Measurements from ENCODE around the gene JARID2. TPM values are rescaled to one million over a fixed set of nuclear protein-coding genes. Genes with fewer than 3 reads are reported as not detected.
A peak's percentile ranks its signal among the peaks of the same experiment; 100 is the strongest.

JARID2 gene
- total and polyA plus RNA-seq, 3 experiments from 2014 or later = 12.0 to 25.5 (median 25.0) TPM

GRCh38 chr6:15378272-15378671, 132.4 kb downstream of the JARID2 start:
- H3K27me3 Mint-ChIP-seq = no peaks in the 10 kb centered on the region
- peaks cover 39 to 68% (median 52%) of the 10 kb centered on the region in 3 donors for H3K4me1 Mint-ChIP-seq
- Histone ChIP-seq H3K27ac (ENCODE audit: low read depth, low read length) (no peak overlapping the region), H3K36me3 (ENCODE audit: insufficient read depth, low read length) (no peaks in the 10 kb centered on the region), H3K4me3 (ENCODE audit: low read length) (no peak overlapping the region), H3K9me3 (ENCODE audit: low read length) (no peaks in the 10 kb centered on the region), H3K27me3 (ENCODE audit: insufficient read depth, low read length, poor library complexity, severe bottlenecking) (no peaks in the 10 kb centered on the region), H3K4me1 (ENCODE audit: insufficient read depth, low read length) (peaks cover 13% of the 10 kb centered on the region)
- H3K9me3 Mint-ChIP-seq = peaks cover 0 to 2% (median 0%) of the 10 kb centered on the region in 5 donors
- H3K4me3 Mint-ChIP-seq = no peak overlapping the region
- CTCF ChIA-PET = interaction anchor here (1.0 kb wide), 1 partner anchor 12 kb away, joined by 3 read pairs; no protein-coding TSS in a partner anchor
- POLR2A ChIA-PET = no interaction called here
- DNase-seq = no peak
- H3K27ac Mint-ChIP-seq = peak overlapping the region in 2 of 8 donors; percentile 17 to 40
- H3K36me3 Mint-ChIP-seq = peaks cover 5 to 27% (median 17%) of the 10 kb centered on the region in 3 donors

GRCh38 chr6:15378866-15379265, 133.0 kb downstream of the JARID2 start:
- H3K4me1 Mint-ChIP-seq = peaks cover 41 to 71% (median 56%) of the 10 kb centered on the region in 3 donors
- POLR2A ChIA-PET = interaction anchor here (0.7 kb wide), 1 partner anchor 1058 kb away, joined by 3 read pairs; no protein-coding TSS in a partner anchor
- CTCF ChIA-PET = interaction anchor here (1.0 kb wide), 1 partner anchor 11 kb away, joined by 3 read pairs; no protein-coding TSS in a partner anchor
- Histone ChIP-seq H3K27me3 (ENCODE audit: insufficient read depth, low read length, poor library complexity, severe bottlenecking) (no peaks in the 10 kb centered on the region), H3K9me3 (ENCODE audit: low read length) (no peaks in the 10 kb centered on the region), H3K36me3 (ENCODE audit: insufficient read depth, low read length) (no peaks in the 10 kb centered on the region), H3K4me1 (ENCODE audit: insufficient read depth, low read length) (peaks cover 8% of the 10 kb centered on the region), H3K4me3 (ENCODE audit: low read length) (no peak overlapping the region), H3K27ac (ENCODE audit: low read depth, low read length) (no peak overlapping the region)
- peak overlapping the region in 1 of 8 donors; percentile 23 for H3K27ac Mint-ChIP-seq
- no peak for DNase-seq
- peaks cover 0 to 2% (median 0%) of the 10 kb centered on the region in 5 donors for H3K9me3 Mint-ChIP-seq
- H3K36me3 Mint-ChIP-seq = peaks cover 5 to 27% (median 18%) of the 10 kb centered on the region in 3 donors
- H3K4me3 Mint-ChIP-seq = no peak overlapping the region
- H3K27me3 Mint-ChIP-seq = no peaks in the 10 kb centered on the region

GRCh38 chr6:15380351-15380750, 134.5 kb downstream of the JARID2 start:
- no peaks in the 10 kb centered on the region for H3K27me3 Mint-ChIP-seq
- no peak for DNase-seq
- no peaks in the 10 kb centered on the region for H3K36me3 ChIP-seq (ENCODE audit: insufficient read depth, low read length)
- H3K9me3 Mint-ChIP-seq = peaks cover 0 to 2% (median 0%) of the 10 kb centered on the region in 5 donors
- peaks cover 48 to 80% (median 69%) of the 10 kb centered on the region in 3 donors for H3K4me1 Mint-ChIP-seq
- no peak overlapping the region for H3K4me3 Mint-ChIP-seq
- no peak overlapping the region for H3K27ac ChIP-seq (ENCODE audit: low read depth, low read length)
- no peaks in the 10 kb centered on the region for H3K9me3 ChIP-seq (ENCODE audit: low read length)
- H3K27ac Mint-ChIP-seq = no peak overlapping the region
- H3K4me1 ChIP-seq (ENCODE audit: insufficient read depth, low read length) = peaks cover 10% of the 10 kb centered on the region
- H3K36me3 Mint-ChIP-seq = peaks cover 5 to 24% (median 17%) of the 10 kb centered on the region in 3 donors
- H3K27me3 ChIP-seq (ENCODE audit: insufficient read depth, low read length, poor library complexity, severe bottlenecking) = no peaks in the 10 kb centered on the region
- no peak overlapping the region for H3K4me3 ChIP-seq (ENCODE audit: low read length)
- POLR2A ChIA-PET = no interaction called here
- CTCF ChIA-PET = no interaction called here

- Histone ChIP-seq H3K27me3 (ENCODE audit: insufficient read depth, low read length, poor library complexity, severe bottlenecking) (no peaks in the 10 kb centered on the region), H3K9me3 (ENCODE audit: low read length) (no peaks in the 10 kb centered on the region), H3K27ac (ENCODE audit: low read depth, low read length) (no peak overlapping the region), H3K4me1 (ENCODE audit: insufficient read depth, low read length) (peaks cover 18% of the 10 kb centered on the region), H3K4me3 (ENCODE audit: low read length) (no peak overlapping the region), H3K36me3 (ENCODE audit: insufficient read depth, low read length) (no peaks in the 10 kb centered on the region)
- no peak for DNase-seq
- ChIA-PET CTCF (no interaction called here), POLR2A (no interaction called here)
- H3K27me3 Mint-ChIP-seq = no peaks in the 10 kb centered on the region
- peak overlapping the region in 1 of 7 donors; percentile 15 for H3K4me3 Mint-ChIP-seq
- peak overlapping the region in 2 of 8 donors; percentile 61 to 70 for H3K27ac Mint-ChIP-seq
- no peaks in the 10 kb centered on the region for H3K9me3 Mint-ChIP-seq
- H3K36me3 Mint-ChIP-seq = peaks cover 2 to 14% (median 8%) of the 10 kb centered on the region in 3 donors
- H3K4me1 Mint-ChIP-seq = peaks cover 52 to 85% (median 80%) of the 10 kb centered on the region in 3 donors
These were observed 136.2 kb downstream of the JARID2 start for GRCh38 chr6:15382089-15382488.

- H3K4me1 ChIP-seq (ENCODE audit: insufficient read depth, low read length) = peaks cover 24% of the 10 kb centered on the region
- POLR2A ChIA-PET = no interaction called here
- DNase-seq = no peak
These were observed 136.8 kb downstream of the JARID2 start for GRCh38 chr6:15382712-15383111.

GRCh38 chr6:15384901-15385300, 139.0 kb downstream of the JARID2 start:
- H3K4me3 ChIP-seq (ENCODE audit: low read length) = no peak overlapping the region
- Mint-ChIP-seq H3K9me3 (no peaks in the 10 kb centered on the region), H3K36me3 (peaks cover 0 to 5% (median 5%) of the 10 kb centered on the region in 3 donors), H3K4me3 (no peak overlapping the region), H3K4me1 (peaks cover 55 to 91% (median 87%) of the 10 kb centered on the region in 3 donors), H3K27me3 (no peaks in the 10 kb centered on the region), H3K27ac (peak overlapping the region in 3 of 8 donors; percentile 23 to 85 (median 35))
- CTCF ChIA-PET = interaction anchor here (1.2 kb wide), 1 partner anchor 10 kb away, joined by 3 read pairs; no protein-coding TSS in a partner anchor
- H3K27ac ChIP-seq (ENCODE audit: low read depth, low read length) = no peak overlapping the region
- H3K4me1 ChIP-seq (ENCODE audit: insufficient read depth, low read length) = peaks cover 38% of the 10 kb centered on the region
- no peaks in the 10 kb centered on the region for H3K9me3 ChIP-seq (ENCODE audit: low read length)
- H3K27me3 ChIP-seq (ENCODE audit: insufficient read depth, low read length, poor library complexity, severe bottlenecking) = no peaks in the 10 kb centered on the region
- no peak for DNase-seq
- H3K36me3 ChIP-seq (ENCODE audit: insufficient read depth, low read length) = no peaks in the 10 kb centered on the region
- POLR2A ChIA-PET = no interaction called here

More at GRCh38 chr6:15382712-15383111, 136.8 kb downstream of the JARID2 start:
- peak overlapping the region in 1 of 8 donors; percentile 36 for H3K27ac Mint-ChIP-seq
- H3K9me3 Mint-ChIP-seq = no peaks in the 10 kb centered on the region
- no peaks in the 10 kb centered on the region for H3K27me3 Mint-ChIP-seq
- Histone ChIP-seq H3K9me3 (ENCODE audit: low read length) (no peaks in the 10 kb centered on the region), H3K27me3 (ENCODE audit: insufficient read depth, low read length, poor library complexity, severe bottlenecking) (no peaks in the 10 kb centered on the region), H3K4me3 (ENCODE audit: low read length) (no peak overlapping the region), H3K27ac (ENCODE audit: low read depth, low read length) (no peak overlapping the region), H3K36me3 (ENCODE audit: insufficient read depth, low read length) (no peaks in the 10 kb centered on the region)
- CTCF ChIA-PET = no interaction called here
- peaks cover 57 to 89% (median 84%) of the 10 kb centered on the region in 3 donors for H3K4me1 Mint-ChIP-seq
- H3K4me3 Mint-ChIP-seq = no peak overlapping the region
- peaks cover 0 to 11% (median 5%) of the 10 kb centered on the region in 3 donors for H3K36me3 Mint-ChIP-seq

GRCh38 chr6:15385521-15385920, 139.7 kb downstream of the JARID2 start:
- no peak overlapping the region for H3K4me3 ChIP-seq (ENCODE audit: low read length)
- no peaks in the 10 kb centered on the region for H3K36me3 ChIP-seq (ENCODE audit: insufficient read depth, low read length)
- H3K27me3 Mint-ChIP-seq = no peaks in the 10 kb centered on the region
- peaks cover 0 to 5% (median 2%) of the 10 kb centered on the region in 3 donors for H3K36me3 Mint-ChIP-seq
- H3K27ac ChIP-seq (ENCODE audit: low read depth, low read length) = no peak overlapping the region
- no peak for DNase-seq
- H3K27me3 ChIP-seq (ENCODE audit: insufficient read depth, low read length, poor library complexity, severe bottlenecking) = no peaks in the 10 kb centered on the region
- no peak overlapping the region for H3K4me3 Mint-ChIP-seq
- H3K9me3 Mint-ChIP-seq = no peaks in the 10 kb centered on the region
- H3K9me3 ChIP-seq (ENCODE audit: low read length) = no peaks in the 10 kb centered on the region
- POLR2A ChIA-PET = no interaction called here
- peaks cover 57 to 92% (median 89%) of the 10 kb centered on the region in 3 donors for H3K4me1 Mint-ChIP-seq
- peaks cover 42% of the 10 kb centered on the region for H3K4me1 ChIP-seq (ENCODE audit: insufficient read depth, low read length)
- H3K27ac Mint-ChIP-seq = no peak overlapping the region
- CTCF ChIA-PET = interaction anchor here (1.2 kb wide), 1 partner anchor 11 kb away, joined by 3 read pairs; no protein-coding TSS in a partner anchor

GRCh38 chr6:15386110-15386755, 140.4 kb downstream of the JARID2 start:
- POLR2A ChIA-PET = no interaction called here
- Histone ChIP-seq H3K9me3 (ENCODE audit: low read length) (no peaks in the 10 kb centered on the region), H3K4me3 (ENCODE audit: low read length) (no peak overlapping the region), H3K27me3 (ENCODE audit: insufficient read depth, low read length, poor library complexity, severe bottlenecking) (no peaks in the 10 kb centered on the region), H3K36me3 (ENCODE audit: insufficient read depth, low read length) (no peaks in the 10 kb centered on the region), H3K27ac (ENCODE audit: low read depth, low read length) (no peak overlapping the region), H3K4me1 (ENCODE audit: insufficient read depth, low read length) (peaks cover 42% of the 10 kb centered on the region)
- no peaks in the 10 kb centered on the region for H3K27me3 Mint-ChIP-seq
- H3K36me3 Mint-ChIP-seq = peaks cover 0 to 5% (median 2%) of the 10 kb centered on the region in 3 donors
- CTCF ChIA-PET = no interaction called here
- peak overlapping the region in 3 of 8 donors; percentile 0 to 66 (median 51) for H3K27ac Mint-ChIP-seq
- H3K4me3 Mint-ChIP-seq = peak overlapping the region in 1 of 7 donors; percentile 6
- H3K9me3 Mint-ChIP-seq = no peaks in the 10 kb centered on the region
- no peak for DNase-seq
- H3K4me1 Mint-ChIP-seq = peaks cover 59 to 92% (median 88%) of the 10 kb centered on the region in 3 donors
